ENCODE data around the gene DYNLT4. TPM values are rescaled to one million over a fixed set of nuclear protein-coding genes. Genes with fewer than 3 reads are reported as not detected.

The DYNLT4 gene
- total and polyA plus RNA-seq, 2 of the 13 experiments (the other 11 are each of a cell fraction or from before 2014, with no cell fraction given) = 0.77 TPM; not detected in 1

- TF ChIP-seq LRRFIP1 (CRISPR knock-in tag; conservative IDR thresholded peaks at IDR 0.05) = no peak
- peak; percentile 95 for TF ChIP-seq SAP130 (CRISPR knock-in tag; IDR thresholded peaks at IDR 0.05; ENCODE audit: low read depth)
- peak; percentile 79 for TF ChIP-seq POGZ (CRISPR knock-in tag; IDR thresholded peaks at IDR 0.05)
- peak; percentile 89 for TF ChIP-seq KMT2A (CRISPR knock-in tag; IDR thresholded peaks at IDR 0.05)
- no peak for TF ChIP-seq SNAI1 (CRISPR knock-in tag; IDR thresholded peaks at IDR 0.05; ENCODE audit: borderline replicate concordance)
- TF ChIP-seq TEAD3 (CRISPR knock-in tag; optimal IDR thresholded peaks at IDR 0.05; ENCODE audit: borderline replicate concordance) = peak; percentile 65
- no peak for TF ChIP-seq ZBTB46 (CRISPR knock-in tag; IDR thresholded peaks at IDR 0.05; ENCODE audit: borderline replicate concordance)
- TF ChIP-seq JUN (CRISPR knock-in tag; IDR thresholded peaks at IDR 0.05) = peak; percentile 57; the same call in 1 of the 2 replicates
- peak; percentile 58; the same call in 1 of the 2 replicates for TF ChIP-seq ZNF414 (CRISPR knock-in tag; IDR thresholded peaks at IDR 0.05)
- peak; percentile 67 for TF ChIP-seq AGO1 (IDR thresholded peaks at IDR 0.05; ENCODE audit: low read depth, low read length, poor library complexity, severe bottlenecking)
- TF ChIP-seq NR1H2 (CRISPR knock-in tag; IDR thresholded peaks at IDR 0.05; ENCODE audit: borderline replicate concordance, low read depth) = 0 out of 2 replicates have a peak, but pooled peaks have one; percentile 31
- no peak for TF ChIP-seq ZNF562 (CRISPR knock-in tag; IDR thresholded peaks at IDR 0.05; ENCODE audit: borderline replicate concordance)
- no peak for TF ChIP-seq NFIB (CRISPR knock-in tag; IDR thresholded peaks at IDR 0.05; ENCODE audit: borderline replicate concordance)
- peak; percentile 75; the same call in 1 of the 2 replicates for TF ChIP-seq ISL2 (CRISPR knock-in tag; IDR thresholded peaks at IDR 0.05)
- peak; percentile 87; the same call in 1 of the 2 replicates for TF ChIP-seq KDM2A (CRISPR knock-in tag; IDR thresholded peaks at IDR 0.05; ENCODE audit: borderline replicate concordance, low read depth)
- TF ChIP-seq ZNF224 (CRISPR knock-in tag; IDR thresholded peaks at IDR 0.05) = no peak
- TF ChIP-seq ZNF431 (CRISPR knock-in tag; IDR thresholded peaks at IDR 0.05; ENCODE audit: borderline replicate concordance, low read depth) = no peak
- TF ChIP-seq KMT2B (CRISPR knock-in tag; IDR thresholded peaks at IDR 0.05) = peak; percentile 91
- peak; percentile 89; the same call in 1 of the 2 replicates for TF ChIP-seq CCDC6 (CRISPR knock-in tag; IDR thresholded peaks at IDR 0.05)
- peak; percentile 44; the same call in 1 of the 2 replicates for TF ChIP-seq TMF1 (CRISPR knock-in tag; IDR thresholded peaks at IDR 0.05; ENCODE audit: low read depth)
- TF ChIP-seq FOXP1 (IDR thresholded peaks at IDR 0.05) = no peak
- TF ChIP-seq FOXP1 (CRISPR knock-in tag; IDR thresholded peaks at IDR 0.05) = 0 out of 2 replicates have a peak, but pooled peaks have one; percentile 22
- no peak for TF ChIP-seq ATM (IDR thresholded peaks at IDR 0.05; ENCODE audit: borderline replicate concordance)
- no peak for TF ChIP-seq ZNF468 (CRISPR knock-in tag; IDR thresholded peaks at IDR 0.05)
Measured at GRCh38 chr1:44775078-44775929, 31.8 kb downstream of the DYNLT4 start, which contains the start of gene RPS8 (continued).
